SK-N-MC (cell line): ENCODE measurements around the gene LRBA.

ENCODE experiments used
- EZH2 ChIP-seq: fragments of 200-600 bp; sonication (generic); IDR thresholded peaks from one replicate; pipeline ENCODE4 v1.6.1; 2017; ENCODE audit warnings: antibody characterized with exemption
- FOXP2 ChIP-seq: optimal IDR thresholded peaks from 2 replicates; pipeline ENCODE3; 2011; ENCODE audit warnings: mild to moderate bottlenecking, moderate library complexity; ENCODE audit not compliant: insufficient read depth; ENCODE audit errors: extremely low read length, control extremely low read depth
- POLR2AphosphoS5 ChIP-seq: IDR thresholded peaks from 2 replicates; pipeline ENCODE4 v1.6.1; 2012; ENCODE audit warnings: mild to moderate bottlenecking, low read depth, low read length, borderline replicate concordance

DNA sequence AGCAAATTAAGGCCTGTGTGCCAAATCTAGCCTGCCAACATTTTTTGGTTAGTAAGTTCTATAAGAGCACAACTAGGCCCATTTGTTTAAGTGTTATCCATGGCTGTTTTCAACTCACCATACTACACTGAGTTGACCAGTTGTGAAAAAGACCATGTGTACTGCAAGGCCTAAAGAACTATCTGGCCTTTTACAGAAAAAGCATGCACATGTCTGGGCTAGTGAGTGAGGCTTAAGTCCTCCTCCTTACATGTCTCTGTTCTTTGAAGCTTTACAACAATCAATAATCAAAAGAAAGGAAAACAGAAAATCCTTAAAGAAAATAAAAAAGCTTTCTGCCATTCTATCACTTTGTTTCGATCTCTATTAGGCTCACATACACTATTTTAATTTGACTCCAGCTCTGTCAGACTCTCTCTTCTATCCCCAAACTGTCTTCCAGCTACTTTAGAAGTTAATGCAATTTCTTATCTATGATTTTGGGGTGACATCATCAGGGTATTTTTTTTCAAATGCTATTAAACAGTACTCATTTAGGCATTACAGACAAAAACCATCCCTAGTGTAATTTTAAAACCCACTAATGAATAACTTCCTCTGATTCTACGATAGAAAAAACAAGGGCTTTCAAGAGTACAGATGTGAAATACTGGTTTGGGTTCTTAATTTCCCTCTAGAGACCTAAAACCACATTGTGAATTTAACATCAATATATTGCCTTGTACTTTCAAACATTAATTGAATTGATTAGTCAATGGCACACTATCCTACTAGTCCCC, 271.3 kb downstream of the LRBA start:
- TF ChIP-seq POLR2AphosphoS5 (no peak), EZH2 (no peak), FOXP2 (no peak)
